GM23338 (cell line): ENCODE data around the gene ADCY1.

Source experiments
- CREB1 ChIP-seq: fragments of 250-450 bp; sonication (Bioruptor Pico); IDR thresholded peaks from 2 replicates; pipeline ENCODE4 v1.5.0; 2020; ENCODE audit warnings: low read depth, mild to moderate bottlenecking, moderate library complexity
- EZH2phosphoT487 ChIP-seq: fragments of 200-600 bp; sonication (generic); IDR thresholded peaks from one replicate; pipeline ENCODE4 v1.8.1; 2018; ENCODE audit warnings: antibody characterized with exemption; ENCODE audit not compliant: unreplicated experiment
- POLR2AphosphoS5 ChIP-seq: IDR thresholded peaks from 2 replicates; pipeline ENCODE4 v1.6.1; 2016; ENCODE audit warnings: antibody characterized with exemption, low read depth
- TF ChIP-seq, protein P1 (sequence below), 2 experiments: fragments of 200-600 bp in 1 of 2; sonication (generic) in 1 of 2; conservative IDR thresholded peaks; 2 replicates each; pipeline versions ENCODE4 v1.5.1 to v1.6.1; 2016 to 2017; ENCODE audit warnings: antibody characterized with exemption in 2 of 2, low read depth in 2 of 2, mild to moderate bottlenecking in 2 of 2, moderate library complexity in 1 of 2

DNA sequence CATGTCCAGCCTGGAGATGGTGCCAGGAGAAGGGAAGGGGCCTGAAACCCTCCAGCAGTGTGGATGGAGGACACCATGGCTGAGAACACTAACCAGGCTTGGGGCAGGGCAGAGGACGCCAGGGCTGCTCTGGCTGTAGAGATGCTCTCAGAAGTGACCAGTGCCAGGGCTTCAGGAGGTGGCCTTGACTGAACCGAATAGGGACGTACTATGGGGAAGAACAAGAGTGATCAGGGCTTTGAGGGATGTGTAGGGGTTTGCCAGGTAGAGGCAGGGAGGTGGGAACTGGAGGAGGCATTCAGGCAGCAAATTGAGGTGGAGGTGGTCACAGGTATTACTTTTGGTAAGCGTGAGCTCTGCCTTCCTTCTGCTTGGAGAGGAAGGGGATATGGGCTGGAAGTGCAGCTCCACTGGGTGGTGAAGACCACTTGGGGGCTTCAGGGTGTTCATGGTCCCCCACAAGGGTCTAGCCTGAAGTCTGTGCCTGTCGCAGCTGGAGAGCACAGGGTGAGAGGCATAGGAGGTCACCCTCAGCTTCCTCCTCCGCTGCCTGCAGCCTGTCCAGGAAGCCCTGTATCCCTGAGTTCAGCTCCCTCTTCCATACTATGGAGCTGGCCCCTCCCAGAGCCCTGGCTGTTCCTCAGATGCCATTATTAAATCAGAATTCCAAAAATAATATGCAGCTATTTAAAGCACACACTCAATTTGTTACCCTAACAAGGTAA is 27.8 kb downstream of the ADCY1 start:
- TF ChIP-seq POLR2AphosphoS5 (no peak), EZH2phosphoT487 (no peak), CREB1 (CRISPR knock-in tag) (no peak)
- TF ChIP-seq, protein P1, sequence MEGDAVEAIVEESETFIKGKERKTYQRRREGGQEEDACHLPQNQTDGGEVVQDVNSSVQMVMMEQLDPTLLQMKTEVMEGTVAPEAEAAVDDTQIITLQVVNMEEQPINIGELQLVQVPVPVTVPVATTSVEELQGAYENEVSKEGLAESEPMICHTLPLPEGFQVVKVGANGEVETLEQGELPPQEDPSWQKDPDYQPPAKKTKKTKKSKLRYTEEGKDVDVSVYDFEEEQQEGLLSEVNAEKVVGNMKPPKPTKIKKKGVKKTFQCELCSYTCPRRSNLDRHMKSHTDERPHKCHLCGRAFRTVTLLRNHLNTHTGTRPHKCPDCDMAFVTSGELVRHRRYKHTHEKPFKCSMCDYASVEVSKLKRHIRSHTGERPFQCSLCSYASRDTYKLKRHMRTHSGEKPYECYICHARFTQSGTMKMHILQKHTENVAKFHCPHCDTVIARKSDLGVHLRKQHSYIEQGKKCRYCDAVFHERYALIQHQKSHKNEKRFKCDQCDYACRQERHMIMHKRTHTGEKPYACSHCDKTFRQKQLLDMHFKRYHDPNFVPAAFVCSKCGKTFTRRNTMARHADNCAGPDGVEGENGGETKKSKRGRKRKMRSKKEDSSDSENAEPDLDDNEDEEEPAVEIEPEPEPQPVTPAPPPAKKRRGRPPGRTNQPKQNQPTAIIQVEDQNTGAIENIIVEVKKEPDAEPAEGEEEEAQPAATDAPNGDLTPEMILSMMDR (conservative IDR thresholded peaks at IDR 0.05; ENCODE audit: low read depth in 2 of 2), result no peak
